ENCODE measurements around the gene KREMEN2. TPM values are rescaled to one million over a fixed set of nuclear protein-coding genes. Genes with fewer than 3 reads are reported as not detected.
A peak's percentile ranks its signal among the peaks of the same experiment; 100 is the strongest.

KREMEN2 gene
- total RNA-seq, 1 donor from 2014 or later: not detected

DNA sequence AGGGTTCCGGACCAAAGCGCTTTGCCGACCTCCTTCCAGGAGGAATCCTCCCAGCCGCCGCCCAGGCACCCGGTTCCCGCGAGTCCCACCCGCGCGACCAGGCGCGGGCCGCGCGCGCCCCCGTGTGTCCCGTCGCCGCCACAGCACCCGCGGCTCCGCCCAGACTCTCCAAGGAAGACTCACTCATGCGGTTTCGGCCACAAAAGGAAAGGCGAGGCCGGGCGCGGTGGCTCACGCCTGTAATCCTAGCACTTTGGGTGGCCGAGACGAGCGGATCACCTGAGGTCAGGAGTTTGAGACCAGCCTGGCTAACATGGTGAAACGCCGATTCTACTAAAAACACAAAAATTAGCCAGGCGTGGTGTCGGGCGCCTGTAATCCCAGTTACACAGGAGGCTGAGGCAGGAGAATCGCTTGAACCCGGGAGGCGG lies 19.6 kb downstream of the KREMEN2 start:
- Mint-ChIP-seq H3K4me3 (ENCODE audit: unreplicated experiment) (no peak overlapping the region), H3K27ac (ENCODE audit: unreplicated experiment) (no peak overlapping the region), H3K36me3 (ENCODE audit: low read depth, unreplicated experiment) (no peaks in the 10 kb centered on the region), H3K27me3 (ENCODE audit: unreplicated experiment) (peaks cover 7% of the 10 kb centered on the region), H3K9me3 (ENCODE audit: unreplicated experiment) (no peaks in the 10 kb centered on the region), H3K4me1 (ENCODE audit: unreplicated experiment) (peaks cover 13% of the 10 kb centered on the region)
- peak; percentile 85 for TF ChIP-seq CTCF (IDR thresholded peaks at IDR 0.05; ENCODE audit: unreplicated experiment)
- peak; percentile 95 for DNase-seq (ENCODE audit: low spot score)

- peaks cover 7% of the 10 kb centered on the region for H3K27me3 Mint-ChIP-seq (ENCODE audit: unreplicated experiment)
- no peak for DNase-seq (ENCODE audit: low spot score)
- H3K27ac Mint-ChIP-seq (ENCODE audit: unreplicated experiment): no peak overlapping the region
- peaks cover 13% of the 10 kb centered on the region for H3K4me1 Mint-ChIP-seq (ENCODE audit: unreplicated experiment)
- H3K9me3 Mint-ChIP-seq (ENCODE audit: unreplicated experiment): no peaks in the 10 kb centered on the region
- TF ChIP-seq CTCF (IDR thresholded peaks at IDR 0.05; ENCODE audit: unreplicated experiment): no peak
- H3K36me3 Mint-ChIP-seq (ENCODE audit: low read depth, unreplicated experiment): no peaks in the 10 kb centered on the region
- H3K4me3 Mint-ChIP-seq (ENCODE audit: unreplicated experiment): no peak overlapping the region
Measured at GRCh38 chr16:2985462-2985861, 21.4 kb downstream of the KREMEN2 start.

DNA sequence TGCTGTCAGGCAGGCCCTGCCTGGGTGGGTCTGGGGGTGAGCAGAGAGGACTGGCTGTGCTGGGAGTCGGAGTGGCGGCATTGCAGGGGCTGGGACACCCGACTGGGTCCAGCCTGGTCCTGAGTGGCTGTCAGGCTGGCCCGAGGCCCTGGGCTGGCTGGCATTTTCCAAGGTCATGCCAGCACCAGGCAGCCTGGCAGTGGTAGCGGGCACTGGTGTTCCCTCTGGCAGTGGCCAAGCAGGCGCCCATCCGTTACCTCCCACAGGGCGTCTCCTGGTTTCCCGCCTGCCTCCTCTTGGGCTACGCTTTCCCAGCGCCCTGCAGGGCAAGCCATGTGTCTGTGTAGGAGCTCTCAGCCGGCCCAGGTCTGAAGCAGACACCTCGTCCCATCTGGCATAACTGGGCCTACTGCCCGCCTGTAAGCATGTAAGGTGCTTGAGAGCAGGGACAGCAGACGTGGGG lies 21.8 kb downstream of the KREMEN2 start:
- Mint-ChIP-seq H3K9me3 (ENCODE audit: unreplicated experiment) (no peaks in the 10 kb centered on the region), H3K27ac (ENCODE audit: unreplicated experiment) (no peak overlapping the region), H3K36me3 (ENCODE audit: low read depth, unreplicated experiment) (no peaks in the 10 kb centered on the region), H3K27me3 (ENCODE audit: unreplicated experiment) (peaks cover 7% of the 10 kb centered on the region), H3K4me1 (ENCODE audit: unreplicated experiment) (peaks cover 12% of the 10 kb centered on the region), H3K4me3 (ENCODE audit: unreplicated experiment) (no peak overlapping the region)
- no peak for TF ChIP-seq CTCF (IDR thresholded peaks at IDR 0.05; ENCODE audit: unreplicated experiment)
- no peak for DNase-seq (ENCODE audit: low spot score)

- no peak overlapping the region for H3K27ac Mint-ChIP-seq (ENCODE audit: unreplicated experiment)
- DNase-seq (ENCODE audit: low spot score): no peak
- no peaks in the 10 kb centered on the region for H3K9me3 Mint-ChIP-seq (ENCODE audit: unreplicated experiment)
- TF ChIP-seq CTCF (IDR thresholded peaks at IDR 0.05; ENCODE audit: unreplicated experiment): no peak
- no peak overlapping the region for H3K4me3 Mint-ChIP-seq (ENCODE audit: unreplicated experiment)
- no peaks in the 10 kb centered on the region for H3K36me3 Mint-ChIP-seq (ENCODE audit: low read depth, unreplicated experiment)
- H3K27me3 Mint-ChIP-seq (ENCODE audit: unreplicated experiment): peaks cover 4% of the 10 kb centered on the region
- H3K4me1 Mint-ChIP-seq (ENCODE audit: unreplicated experiment): peaks cover 4% of the 10 kb centered on the region
Measured at GRCh38 chr16:2986623-2987188, 22.6 kb downstream of the KREMEN2 start.

- no peak for TF ChIP-seq CTCF (IDR thresholded peaks at IDR 0.05; ENCODE audit: unreplicated experiment)
- Mint-ChIP-seq H3K4me3 (ENCODE audit: unreplicated experiment) (no peak overlapping the region), H3K9me3 (ENCODE audit: unreplicated experiment) (no peaks in the 10 kb centered on the region), H3K27ac (ENCODE audit: unreplicated experiment) (no peak overlapping the region), H3K36me3 (ENCODE audit: low read depth, unreplicated experiment) (no peaks in the 10 kb centered on the region), H3K27me3 (ENCODE audit: unreplicated experiment) (peaks cover 2% of the 10 kb centered on the region), H3K4me1 (ENCODE audit: unreplicated experiment) (no peaks in the 10 kb centered on the region)
- DNase-seq (ENCODE audit: low spot score): no peak
Measured at GRCh38 chr16:2987286-2987685, 23.2 kb downstream of the KREMEN2 start.

Data from endothelial cell (in vitro differentiated cells).